Adipose tissue (tissue), 3 donors: ENCODE data around the gene SLIT1. TPM values are rescaled to one million over a fixed set of nuclear protein-coding genes. Genes with fewer than 3 reads are reported as not detected.

Experiments used
- H3K27ac ChIP-seq: one replicate; pipeline ENCODE4 v1.5.1; 2013; ENCODE audit warnings: low read depth, low read length
- WGBS, 3 donors: extraction: QIAGEN DNeasy Blood & Tissue Kit; methylation state at CpG; one replicate each; pipeline ENCODE4 v1.1.7; 2013; 5-methylcytosine and 5-hydroxymethylcytosine counted together
- polyA plus RNA-seq, 3 donors: library from polyadenylated mRNA; stranded (reverse); fragments of 200-250 nt; gene quantifications; one replicate each; pipeline ENCODE4 v1.2.3, GENCODE V29; 2013
- donor health status: healthy with polysubstance abuse.
- donor health status: Bipolar disorder and iron deficiency.
- donor health status: healthy.

Gene SLIT1
- polyA plus RNA-seq, 3 donors = 0.18 to 0.48 (median 0.34) TPM

GRCh38 chr10:97179311-97179710, 6.4 kb downstream of the SLIT1 start:
- 38 to 44% (median 38%) methylated on average over 6 of the region's 6 CpGs for WGBS, 3 donors
- H3K27ac ChIP-seq = no peak overlapping the region

DNA sequence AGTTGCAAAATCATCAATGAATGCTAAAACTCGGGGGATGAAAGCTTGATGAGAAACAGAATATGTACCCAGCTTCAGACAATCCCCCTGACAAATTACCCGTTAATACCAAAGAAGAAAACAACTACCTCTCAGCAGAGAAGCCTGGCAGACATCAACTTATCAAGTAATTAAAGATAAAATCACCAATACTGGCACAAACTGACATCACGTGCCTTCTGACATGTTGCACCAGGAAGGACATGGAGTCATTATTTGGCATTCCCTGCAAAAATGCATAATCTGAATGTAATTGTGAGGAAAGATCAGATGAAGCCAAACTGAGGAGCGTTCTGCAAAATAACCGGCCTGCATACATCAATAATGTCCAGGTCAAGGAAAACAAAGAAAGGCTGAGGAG, 7.7 kb downstream of the SLIT1 start:
- no peak overlapping the region for H3K27ac ChIP-seq
- whole genome bisulfite sequencing, 3 donors = 56 to 67% (median 61%) methylated on average over 5 of the region's 5 CpGs

- WGBS, 3 donors = 70 to 76% (median 72%) methylated on average over 5 of the region's 5 CpGs
- no peak overlapping the region for H3K27ac ChIP-seq
Measured at GRCh38 chr10:97176226-97176625, 9.5 kb downstream of the SLIT1 start.

DNA sequence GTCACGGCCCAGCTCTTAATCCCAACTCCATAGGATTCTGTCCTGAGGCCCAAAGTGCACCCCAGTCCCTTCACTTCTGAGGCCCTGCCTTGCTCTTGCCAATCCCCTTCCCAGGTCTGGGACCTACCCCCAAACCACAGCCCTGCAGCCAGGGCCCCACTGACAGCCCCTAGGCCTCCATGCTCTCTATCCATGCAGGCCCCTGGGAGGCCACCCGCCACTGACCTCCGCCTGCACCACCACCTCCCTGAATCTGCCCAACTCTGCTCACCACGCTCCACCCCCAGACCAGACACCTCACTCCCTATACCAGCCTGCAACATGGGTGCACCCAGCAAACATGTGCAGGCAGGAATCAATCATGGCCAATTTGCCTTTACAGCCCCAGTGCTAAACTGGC, 10.2 kb downstream of the SLIT1 start:
- WGBS, 3 donors = 92 to 94% (median 94%) methylated on average over 4 of the region's 4 CpGs
- no peak overlapping the region for H3K27ac ChIP-seq

DNA sequence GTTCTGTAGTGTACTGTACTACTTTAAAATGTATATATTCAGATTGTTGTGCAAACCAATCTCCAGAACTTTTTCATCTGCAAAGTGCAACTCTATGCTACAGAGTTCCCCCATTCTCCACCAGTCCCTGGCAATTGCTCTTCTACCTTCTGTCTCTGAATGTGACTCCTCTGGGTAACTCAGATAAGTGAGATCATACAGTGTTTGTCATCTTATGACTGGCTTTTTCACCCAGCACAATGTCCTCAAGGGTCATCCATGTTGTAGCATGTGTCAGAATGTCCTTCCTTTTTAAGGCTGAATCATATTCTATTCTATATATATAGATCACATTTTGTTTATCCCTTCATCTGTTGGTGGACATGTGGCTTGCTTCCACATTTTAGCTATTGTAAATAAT, 10.8 kb downstream of the SLIT1 start:
- no peak overlapping the region for H3K27ac ChIP-seq

- 88 to 96% (median 95%) methylated on average over 5 of the region's 5 CpGs for WGBS, 3 donors
- no peak overlapping the region for H3K27ac ChIP-seq
Measured at GRCh38 chr10:97174276-97174775, 11.4 kb downstream of the SLIT1 start.

- 84 to 89% (median 89%) methylated on average over 6 of the region's 6 CpGs for WGBS, 3 donors
- no peak overlapping the region for H3K27ac ChIP-seq
Measured at GRCh38 chr10:97173036-97173435, 12.7 kb downstream of the SLIT1 start.

- 47 to 59% (median 48%) methylated on average over 13 of the region's 13 CpGs for WGBS, 3 donors
- no peak overlapping the region for H3K27ac ChIP-seq
Measured at GRCh38 chr10:97171001-97171400, 14.8 kb downstream of the SLIT1 start.

DNA sequence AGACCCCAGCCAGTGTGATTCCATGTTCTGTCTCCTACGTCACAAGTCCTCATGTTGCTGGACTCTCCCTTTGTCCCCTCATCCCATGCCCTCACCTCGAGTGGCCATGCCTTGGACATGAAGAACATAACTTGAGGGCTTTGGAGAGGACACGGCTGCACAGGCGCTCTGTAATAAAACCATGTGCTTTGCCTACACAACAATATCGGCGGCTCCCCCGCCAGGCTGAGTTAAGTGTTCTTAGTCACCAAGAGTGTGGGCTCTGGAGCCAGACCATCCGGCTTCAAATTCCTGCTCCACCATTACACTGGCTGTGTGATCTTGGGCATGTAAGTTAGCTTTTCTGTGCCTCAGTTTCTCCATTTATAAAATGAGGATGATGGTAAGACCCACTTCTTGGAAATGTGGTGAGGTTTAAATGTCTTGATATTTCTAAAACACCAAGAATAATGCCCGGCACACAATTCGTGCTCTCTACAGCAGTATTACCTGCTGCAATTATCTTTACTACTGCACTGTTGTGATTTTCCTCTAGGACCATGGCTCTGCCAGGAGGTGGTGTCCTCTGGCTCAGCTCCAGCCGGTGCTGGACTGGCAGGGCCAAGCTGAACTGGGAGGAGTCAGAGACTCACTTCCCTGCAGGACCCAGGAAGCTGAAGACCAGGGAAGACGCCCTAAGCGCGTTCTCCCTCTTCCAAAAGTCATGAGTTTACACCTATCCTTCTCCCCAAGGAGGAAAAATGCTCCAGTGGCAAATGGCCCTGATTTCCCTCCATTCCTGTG, 15.7 kb downstream of the SLIT1 start:
- H3K27ac ChIP-seq = no peak overlapping the region
- WGBS, 3 donors = 74 to 77% (median 76%) methylated on average over 14 of the region's 14 CpGs

- 55 to 69% (median 64%) methylated on average over 5 of the region's 5 CpGs for WGBS, 3 donors
Measured at GRCh38 chr10:97169063-97169462, 16.7 kb downstream of the SLIT1 start.

DNA sequence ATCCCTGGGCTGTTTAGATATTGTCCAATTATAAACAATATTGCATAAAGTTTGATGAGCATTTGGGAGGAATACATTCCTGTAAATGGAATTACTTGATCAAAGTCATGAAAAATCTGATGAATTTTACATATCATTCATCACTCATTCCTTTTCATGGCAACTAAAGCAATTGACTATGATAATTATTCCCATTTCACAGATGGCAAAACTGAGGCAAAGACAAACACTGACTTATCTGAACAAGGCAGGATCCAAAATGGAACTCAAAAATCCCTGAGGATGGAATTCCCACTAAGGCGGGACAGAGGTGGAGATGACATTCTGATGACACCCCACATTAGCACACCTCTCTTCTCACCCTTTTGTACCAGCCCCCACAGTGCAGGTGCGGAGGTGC, 17.1 kb downstream of the SLIT1 start:
- WGBS, 3 donors = 83 to 91% (median 89%) methylated on average over 2 of the region's 2 CpGs

More at GRCh38 chr10:97169063-97169462, 16.7 kb downstream of the SLIT1 start:
- H3K27ac ChIP-seq = no peak overlapping the region

DNA sequence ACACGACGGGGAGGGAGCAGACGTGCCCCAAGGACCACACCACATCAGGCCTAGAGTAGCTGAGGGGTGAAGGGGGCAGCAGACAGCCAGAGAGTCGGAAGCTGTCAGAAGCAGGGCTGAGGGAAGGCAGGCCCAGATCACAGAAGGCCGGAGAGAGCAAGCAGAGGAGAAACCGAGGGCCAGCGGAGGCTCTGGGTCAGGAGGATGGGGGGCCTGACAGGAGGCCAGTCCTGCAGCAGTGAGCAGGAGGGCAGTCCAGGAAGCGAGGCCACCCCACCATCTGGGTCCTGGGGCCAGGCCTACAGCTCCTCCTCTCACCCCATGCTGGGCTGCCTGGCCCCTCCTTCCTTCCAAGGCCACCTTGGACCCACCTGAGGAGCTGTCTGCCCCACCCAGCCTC, 20.3 kb downstream of the SLIT1 start:
- WGBS, 3 donors = 80 to 86% (median 85%) methylated on average over 8 of the region's 8 CpGs
- no peak overlapping the region for H3K27ac ChIP-seq

More for the DNA sequence above, 17.1 kb downstream of the SLIT1 start:
- no peak overlapping the region for H3K27ac ChIP-seq

GRCh38 chr10:97163781-97164501, 21.8 kb downstream of the SLIT1 start:
- WGBS, 3 donors = 73 to 83% (median 76%) methylated on average over 17 of the region's 17 CpGs
- H3K27ac ChIP-seq = no peak overlapping the region

DNA sequence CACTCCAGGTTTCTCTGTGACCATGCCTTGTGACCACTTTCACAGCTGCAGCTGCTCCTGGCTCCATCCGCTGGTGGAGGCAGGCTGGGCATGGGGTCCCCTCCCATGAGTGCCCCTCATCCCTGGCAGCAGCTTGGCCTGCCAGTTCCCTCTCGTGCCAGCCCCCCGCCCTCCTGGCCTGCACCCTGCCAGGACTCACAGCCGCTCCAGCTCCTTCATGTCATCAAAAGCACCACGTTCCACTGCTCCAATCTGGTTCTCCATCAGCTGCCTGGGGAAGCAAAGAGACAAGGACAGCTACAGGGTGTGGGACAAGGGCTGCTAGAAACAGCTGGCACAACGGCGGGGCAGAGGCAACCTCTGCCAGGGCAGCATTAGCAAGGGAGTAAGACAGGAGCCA, 22.6 kb downstream of the SLIT1 start:
- 78 to 93% (median 91%) methylated on average over 7 of the region's 7 CpGs for WGBS, 3 donors

GRCh38 chr10:97159646-97160305, 26.0 kb downstream of the SLIT1 start:
- H3K27ac ChIP-seq = no peak overlapping the region
- WGBS, 3 donors = 83 to 90% (median 84%) methylated on average over 10 of the region's 10 CpGs

More for the DNA sequence above, 22.6 kb downstream of the SLIT1 start:
- no peak overlapping the region for H3K27ac ChIP-seq

GRCh38 chr10:97157578-97158095, 28.1 kb downstream of the SLIT1 start:
- WGBS, 3 donors = 74 to 88% (median 83%) methylated on average over 6 of the region's 6 CpGs
- no peak overlapping the region for H3K27ac ChIP-seq

DNA sequence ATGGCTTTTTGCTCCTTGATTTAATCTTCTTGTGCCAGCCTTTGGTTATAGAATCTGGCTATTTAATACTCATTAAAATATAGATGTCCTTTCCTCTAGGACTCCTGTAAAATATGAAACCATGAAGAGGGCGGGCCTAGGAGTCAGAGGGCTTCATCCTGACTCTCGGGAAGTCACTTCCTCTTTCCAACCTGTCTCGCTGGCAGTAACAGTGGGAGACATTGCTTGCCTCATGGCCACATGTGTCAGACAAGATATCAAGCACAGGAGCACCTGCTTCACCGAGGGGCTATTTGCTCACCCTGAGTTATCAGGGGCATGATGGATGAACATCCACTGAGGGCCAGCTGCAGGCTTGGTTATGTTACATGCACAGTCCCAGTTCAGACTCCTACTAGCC, 31.0 kb downstream of the SLIT1 start:
- H3K27ac ChIP-seq = no peak overlapping the region
- WGBS, 3 donors = 52 to 68% (median 66%) methylated on average over 4 of the region's 4 CpGs

DNA sequence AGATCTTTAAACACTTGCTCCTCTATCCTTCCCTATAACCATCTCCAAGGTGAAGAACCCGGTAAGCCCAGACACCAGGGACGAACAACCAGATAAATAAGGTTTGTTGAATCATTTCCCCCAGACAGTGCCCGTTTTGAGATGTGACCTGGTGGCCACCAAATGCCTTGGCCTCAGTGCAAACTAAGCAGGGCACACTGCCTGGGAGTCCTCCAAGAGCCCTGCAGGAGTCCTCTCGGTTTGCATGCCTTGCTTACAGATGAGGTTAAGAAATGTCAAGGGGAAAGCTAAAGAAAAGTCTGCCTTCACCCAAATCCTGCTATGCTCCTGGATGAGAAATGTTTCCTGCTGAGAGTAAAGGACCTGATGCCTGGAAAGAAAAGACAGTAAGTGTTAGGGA, 31.6 kb downstream of the SLIT1 start:
- no peak overlapping the region for H3K27ac ChIP-seq
- 62 to 86% (median 85%) methylated on average over 4 of the region's 4 CpGs for WGBS, 3 donors
